GM12801 (cell line): ENCODE measurements around the gene CACNA1C.

ENCODE experiments used
- CTCF ChIP-seq: IDR thresholded peaks from one replicate; pipeline ENCODE4 v1.5.1; 2011; ENCODE audit warnings: control low read depth; ENCODE audit not compliant: insufficient read length; ENCODE audit errors: extremely low read depth

The CACNA1C gene

DNA sequence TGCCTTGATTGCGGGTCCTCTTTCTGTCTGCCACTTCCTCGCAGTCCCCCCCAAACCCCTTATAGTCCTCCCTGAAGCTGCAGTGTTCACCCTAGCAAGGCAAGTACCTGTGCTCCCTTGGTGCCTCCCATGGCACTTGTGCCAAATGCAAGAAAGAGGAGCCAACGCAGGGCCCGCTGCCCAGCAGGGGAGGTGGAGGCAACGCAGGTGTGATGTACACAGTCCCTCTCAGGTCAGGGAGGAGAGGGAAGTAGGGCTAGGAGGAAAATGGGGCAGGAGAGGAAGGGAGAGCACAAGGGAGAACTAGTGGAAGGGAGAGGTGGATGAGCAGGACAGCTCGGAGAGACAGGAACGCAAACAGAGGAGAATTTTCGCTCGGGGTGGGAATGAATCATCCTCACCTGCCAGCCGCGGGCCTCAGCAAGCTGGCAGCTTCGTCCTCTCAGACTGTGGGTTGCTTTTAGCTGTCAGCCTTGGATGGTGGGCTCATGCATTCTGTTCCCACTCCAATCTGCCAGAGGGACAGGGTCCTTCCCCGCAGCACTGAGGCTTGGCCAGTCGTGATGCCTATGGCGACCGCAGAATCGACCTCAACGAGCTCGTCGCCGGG, 357.0 kb downstream of the CACNA1C start:
- TF ChIP-seq CTCF = no peak

DNA sequence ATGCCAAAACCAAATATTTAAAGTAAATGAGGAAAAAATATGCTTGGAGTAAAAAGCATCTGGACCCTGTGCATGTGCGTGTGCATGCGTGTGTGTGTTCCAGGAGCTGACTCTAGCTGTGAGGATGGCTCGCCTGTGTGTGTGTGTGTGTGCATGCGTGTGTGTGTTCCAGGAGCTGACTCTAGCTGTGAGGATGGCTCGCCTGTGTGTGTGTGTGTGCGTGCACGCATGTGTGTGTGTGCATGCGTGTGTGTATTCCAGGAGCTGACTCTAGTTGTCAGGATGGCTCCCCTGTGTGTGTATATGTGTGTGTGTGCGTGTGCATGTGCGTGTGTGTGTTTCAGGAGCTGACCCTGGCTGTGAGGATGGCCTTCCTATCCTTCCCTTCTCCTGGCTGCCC, 357.7 kb downstream of the CACNA1C start:
- TF ChIP-seq CTCF = no peak

DNA sequence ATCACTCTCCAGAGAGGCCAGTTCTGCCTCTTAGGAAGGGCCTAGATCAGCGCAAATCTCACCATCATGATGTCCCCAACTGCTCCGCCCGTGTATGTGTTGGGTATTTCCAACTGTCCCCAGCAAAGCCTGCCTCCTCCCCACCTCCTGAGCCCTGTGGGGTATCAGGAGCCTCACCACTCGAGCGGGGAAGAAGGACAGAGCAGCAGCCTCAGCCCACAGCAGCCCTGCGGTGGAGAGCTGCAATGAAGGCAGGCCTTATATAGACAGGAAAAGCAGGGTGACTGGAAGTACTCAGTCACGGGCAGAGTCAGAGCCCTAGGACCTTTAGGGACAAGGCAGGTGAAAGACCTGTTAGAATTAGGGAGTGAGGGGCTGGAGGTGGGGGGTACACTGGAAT, 358.2 kb downstream of the CACNA1C start:
- TF ChIP-seq CTCF = no peak

DNA sequence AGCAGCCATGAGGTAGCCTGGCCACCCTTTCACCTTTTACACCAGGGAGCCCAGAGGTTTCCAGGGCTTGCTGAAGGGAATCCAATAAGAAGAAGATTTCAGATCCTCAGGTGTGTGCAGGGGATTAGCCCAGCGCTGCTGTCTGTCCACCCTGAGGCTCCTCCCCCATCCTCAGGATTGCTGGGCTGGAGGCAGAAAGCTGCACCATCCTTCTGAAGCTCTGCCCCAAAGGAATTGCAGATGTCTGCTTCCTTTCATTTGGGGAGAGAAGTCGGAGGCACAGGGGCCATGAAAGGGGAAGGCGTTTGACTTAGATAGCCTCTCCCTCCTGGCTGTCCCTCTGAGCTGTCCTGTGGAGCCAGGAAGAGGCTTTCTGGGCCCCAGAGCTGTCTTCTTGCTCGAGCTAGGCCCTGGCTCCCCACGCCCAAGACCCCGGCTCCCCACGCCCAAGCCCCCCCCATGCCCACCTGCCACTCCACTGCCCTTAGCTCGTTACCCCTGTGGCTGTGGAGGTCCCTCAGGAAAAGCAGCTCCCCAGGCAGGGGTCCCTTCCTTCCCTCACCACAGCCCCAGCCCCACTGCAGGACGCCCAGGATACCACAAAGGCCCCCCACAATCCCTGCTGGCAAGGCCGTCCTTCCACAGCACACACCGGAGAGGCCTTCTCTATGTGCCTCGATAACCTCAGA, 359.0 kb downstream of the CACNA1C start:
- no peak for TF ChIP-seq CTCF

- TF ChIP-seq CTCF = no peak
Measured at GRCh38 chr12:2412305-2412643, 359.5 kb downstream of the CACNA1C start.

DNA sequence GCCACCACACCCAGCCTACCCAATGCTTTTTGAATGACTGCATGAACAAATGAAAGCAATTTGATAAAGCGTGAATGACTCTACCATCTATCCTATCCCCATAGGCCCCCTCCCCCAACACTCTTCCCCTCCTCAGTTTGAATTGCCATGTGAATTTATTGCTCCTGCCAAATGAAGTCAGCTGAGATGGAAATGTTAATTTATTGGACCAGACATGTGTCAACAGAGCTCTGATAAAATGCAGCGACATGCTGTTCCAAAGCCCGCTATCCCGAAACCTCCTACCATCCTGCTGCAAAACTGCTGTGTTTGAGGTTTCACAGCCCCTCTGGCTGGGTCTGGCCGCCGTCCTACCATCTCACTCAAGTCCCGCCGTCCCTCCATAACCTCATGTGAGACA, 360.5 kb downstream of the CACNA1C start:
- no peak for TF ChIP-seq CTCF

GRCh38 chr12:2413999-2414792, 361.4 kb downstream of the CACNA1C start:
- TF ChIP-seq CTCF = no peak
